Endometrium (tissue), 2 donors: Measurements from ENCODE around the gene HMSD.

Source experiments
- FAIRE-seq: peaks from 2 replicates; lab custom pipeline; 2012; peaks lifted over from hg19 to GRCh38; lab: Jason Lieb, UNC
- donor health status: control.
- donor health status: control.

HMSD gene

GRCh38 chr18:63994783-63995399 lies 45.8 kb downstream of the HMSD start:
- no peak for FAIRE-seq

- no peak for FAIRE-seq
Measured at GRCh38 chr18:63997041-63997440, 47.9 kb downstream of the HMSD start.

- no peak for FAIRE-seq
Measured at GRCh38 chr18:63997606-63998005, 48.5 kb downstream of the HMSD start.

- FAIRE-seq, result no peak
Measured at GRCh38 chr18:63999871-64000270, 50.8 kb downstream of the HMSD start.

- FAIRE-seq, result no peak
Measured at GRCh38 chr18:64002581-64002980, 53.5 kb downstream of the HMSD start.

GRCh38 chr18:64009305-64009704 lies 60.2 kb downstream of the HMSD start:
- FAIRE-seq, result no peak
